HEK293T (cell line): ENCODE data around the gene SH3TC1.

Experiments used
- ARNT ChIP-seq: fragments of 450-650 bp; IDR thresholded peaks from 2 replicates; pipeline ENCODE4 v1.6.1; 2017; ENCODE audit warnings: mild to moderate bottlenecking
- BHLHE40 ChIP-seq: fragments of 450-650 bp; IDR thresholded peaks from 2 replicates; pipeline ENCODE4 v1.6.1; 2016; ENCODE audit warnings: mild to moderate bottlenecking, moderate library complexity, borderline replicate concordance
- CTBP1 ChIP-seq: fragments of 450-650 bp; IDR thresholded peaks from 2 replicates; pipeline ENCODE4 v1.6.1; 2016; ENCODE audit warnings: borderline replicate concordance
- ELF4 ChIP-seq: fragments of 450-650 bp; IDR thresholded peaks from 2 replicates; pipeline ENCODE4 v1.6.1; 2017; ENCODE audit warnings: antibody characterized with exemption
- FOXA1 ChIP-seq: fragments of 450-650 bp; IDR thresholded peaks from 2 replicates; pipeline ENCODE4 v1.6.1; 2016; ENCODE audit warnings: mild to moderate bottlenecking
- FOXK2 ChIP-seq: fragments of 450-650 bp; IDR thresholded peaks from 2 replicates; pipeline ENCODE4 v1.6.1; 2016; ENCODE audit warnings: mild to moderate bottlenecking
- FOXM1 ChIP-seq: fragments of 450-650 bp; IDR thresholded peaks from 2 replicates; pipeline ENCODE4 v1.6.1; 2017; ENCODE audit warnings: mild to moderate bottlenecking, borderline replicate concordance
- HDGF ChIP-seq: fragments of 450-650 bp; IDR thresholded peaks from 2 replicates; pipeline ENCODE4 v1.6.1; 2017; ENCODE audit warnings: antibody characterized with exemption, borderline replicate concordance
- L3MBTL2 ChIP-seq: fragments of 450-650 bp; conservative IDR thresholded peaks from 2 replicates; pipeline ENCODE4 v1.6.1; 2016; ENCODE audit warnings: mild to moderate bottlenecking
- LEF1 ChIP-seq: fragments of 450-650 bp; IDR thresholded peaks from 2 replicates; pipeline ENCODE4 v1.6.1; 2017; ENCODE audit warnings: mild to moderate bottlenecking, borderline replicate concordance
- SP1 ChIP-seq: fragments of 450-650 bp; IDR thresholded peaks from 2 replicates; pipeline ENCODE4 v1.6.1; 2017
- SUZ12 ChIP-seq: fragments of 450-650 bp; IDR thresholded peaks from 2 replicates; pipeline ENCODE4 v1.6.1; 2016; ENCODE audit warnings: mild to moderate bottlenecking
- ZNF384 ChIP-seq: fragments of 450-650 bp; IDR thresholded peaks from 2 replicates; pipeline ENCODE4 v1.6.1; 2016

GRCh38 chr4:8285976-8286718 lies 87.1 kb downstream of the SH3TC1 start:
- TF ChIP-seq ARNT (no peak), SP1 (no peak), LEF1 (no peak), BHLHE40 (no peak), FOXM1 (no peak), FOXA1 (no peak), ZNF384 (no peak), CTBP1 (no peak), HDGF (no peak), FOXK2 (no peak), ELF4 (no peak), L3MBTL2 (no peak), SUZ12 (no peak)
